HCT116 (cell line): Measurements from ENCODE around the gene RIPOR3. TPM values are rescaled to one million over a fixed set of nuclear protein-coding genes. Genes with fewer than 3 reads are reported as not detected.

Source experiments
- ATAC-seq: fragments of 200-7000 bp; cut with Tn5 transposase; 2 replicates; pipeline ENCODE4 v1.9.1; 2020; ENCODE audit warnings: mild to moderate bottlenecking, moderate library complexity
- BruUV-seq: library from RNA; stranded (reverse); fragments of 400-500 nt; replicated peaks from 2 replicates; lab custom pipeline; 2021; lab: Mats Ljungman, UMichigan
- CTCF ChIA-PET: fragments of 300-600 bp; sonication (Branson Sonifier 250); formaldehyde crosslinking; loops from one replicate; lab custom pipeline; 2021; ENCODE audit warnings: antibody characterized with exemption; lab: Charles Lee
- POLR2A ChIA-PET: fragments of 300-600, 350-600 bp; sonication (Branson Sonifier 250); formaldehyde crosslinking; loops from one replicate; lab custom pipeline; 2021; ENCODE audit warnings: antibody characterized with exemption; lab: Charles Lee
- RAD21 ChIA-PET, 2 experiments: fragments of 300-600 bp; sonication (Branson Sonifier 250); formaldehyde crosslinking; loops; one replicate each; lab custom pipeline; 2023; ENCODE audit warnings: low total read pairs in 2 of 2; ENCODE audit not compliant: uncharacterized antibody in 2 of 2, unreplicated experiment in 2 of 2, low non-redundant PET in 1 of 2; lab: Charles Lee
- DNase-seq: peaks from one replicate; pipeline ENCODE4 v3.0.0-alpha.2; 2010; ENCODE audit warnings: low read depth, low spot score
- H2AFZ ChIP-seq: fragments of 200-600 bp; shearing (Covaris generic), sonication (generic); 2 replicates; pipeline ENCODE4 v1.6.1; 2017; ENCODE audit warnings: low read depth, mixed run types, mixed read lengths, antibody characterized with exemption, low read length; ENCODE audit not compliant: poor library complexity, severe bottlenecking
- H3K27ac ChIP-seq: 2 replicates; pipeline ENCODE4 v1.5.1; 2012; ENCODE audit warnings: low read depth, low read length
- H3K27me3 ChIP-seq: fragments of 200-600 bp; sonication (generic); 2 replicates; pipeline ENCODE4 v1.6.1; 2016; ENCODE audit warnings: mixed run types, low read length, mixed read lengths; ENCODE audit not compliant: insufficient read depth
- H3K36me3 ChIP-seq, 2 experiments: fragments of 200-500 bp in 1 of 2; fragments of 200-600 bp in 1 of 2; sonication (Bioruptor generic) in 1 of 2; sonication (generic) in 1 of 2; 2 replicates each; pipeline versions ENCODE4 v1.5.1 to v1.6.1; 2014 to 2016; ENCODE audit warnings: low read length in 2 of 2, inconsistent platforms in 1 of 2, mixed read lengths in 1 of 2, mixed run types in 1 of 2; ENCODE audit not compliant: insufficient read depth in 2 of 2, control insufficient read depth in 1 of 2
- H3K4me1 ChIP-seq, 2 experiments: fragments of 200-600 bp in 1 of 2; sonication (generic) in 1 of 2; 2 replicates each; pipeline versions ENCODE4 v1.5.1 to v1.6.1; 2012 to 2017; ENCODE audit warnings: low read length in 2 of 2, inconsistent platforms in 1 of 2, mild to moderate bottlenecking in 1 of 2, mixed read lengths in 1 of 2, mixed run types in 1 of 2, moderate library complexity in 1 of 2; ENCODE audit not compliant: insufficient read depth in 2 of 2, control insufficient read depth in 1 of 2
- H3K4me2 ChIP-seq: fragments of 200-600 bp; sonication (generic); 2 replicates; pipeline ENCODE4 v1.6.1; 2017; ENCODE audit warnings: mixed run types, low read length, mixed read lengths
- H3K4me3 ChIP-seq, 2 experiments: fragments of 200-600 bp in 1 of 2; sonication (generic) in 1 of 2; replicated peaks in 1 of 2; 2 replicates each; pipeline ENCODE4 v1.5.1; 2011 to 2016; ENCODE audit warnings: low read length in 2 of 2, control low read depth in 1 of 2, low read depth in 1 of 2, mild to moderate bottlenecking in 1 of 2, mixed read lengths in 1 of 2, mixed run types in 1 of 2
- H3K79me2 ChIP-seq: fragments of 200-600 bp; sonication (generic); 2 replicates; pipeline ENCODE4 v1.6.1; 2017; ENCODE audit warnings: mild to moderate bottlenecking, mixed run types, low read length, moderate library complexity, mixed read lengths; ENCODE audit not compliant: insufficient read depth
- H3K9ac ChIP-seq: fragments of 200-600 bp; sonication (generic); 2 replicates; pipeline ENCODE4 v1.6.1; 2016; ENCODE audit warnings: low read length, mixed read lengths
- H3K9me2 ChIP-seq: fragments of 200-600 bp; sonication (generic), shearing (Covaris generic); 2 replicates; pipeline ENCODE4 v1.6.1; 2017; ENCODE audit warnings: mixed run types, mild to moderate bottlenecking, moderate library complexity; ENCODE audit not compliant: insufficient read depth
- H3K9me3 ChIP-seq, 2 experiments: fragments of 200-500 bp in 1 of 2; fragments of 200-600 bp in 1 of 2; sonication (Bioruptor generic) in 1 of 2; sonication (generic) in 1 of 2; 2 replicates each; pipeline ENCODE4 v1.6.1; 2014 to 2017; ENCODE audit warnings: low read length in 2 of 2, mixed read lengths in 2 of 2, inconsistent platforms in 1 of 2, low read depth in 1 of 2, mild to moderate bottlenecking in 1 of 2, mixed run types in 1 of 2, moderate library complexity in 1 of 2; ENCODE audit not compliant: control insufficient read depth in 1 of 2, insufficient read depth in 1 of 2
- H4K20me1 ChIP-seq: fragments of 200-600 bp; sonication (generic), shearing (Covaris generic); 2 replicates; pipeline ENCODE4 v1.6.1; 2017; ENCODE audit warnings: mixed run types, mild to moderate bottlenecking, moderate library complexity; ENCODE audit not compliant: insufficient read depth
- CBX3 ChIP-seq: IDR thresholded peaks from 2 replicates; pipeline ENCODE4 v1.6.1; 2012; ENCODE audit warnings: low read depth
- CEBPB ChIP-seq: IDR thresholded peaks from 2 replicates; pipeline ENCODE4 v1.6.1; 2012; ENCODE audit warnings: low read depth
- EZH2phosphoT487 ChIP-seq: fragments of 200-600 bp; IDR thresholded peaks from 2 replicates; pipeline ENCODE4 v1.6.1; 2018; ENCODE audit warnings: antibody characterized with exemption, borderline replicate concordance
- FOSL1 ChIP-seq: IDR thresholded peaks from 2 replicates; pipeline ENCODE4 v1.6.1; 2012; ENCODE audit warnings: low read depth
- JUND ChIP-seq: IDR thresholded peaks from 2 replicates; pipeline ENCODE4 v1.6.1; 2012
- POLR2A ChIP-seq: IDR thresholded peaks from 2 replicates; pipeline ENCODE4 v1.7.0; 2011; ENCODE audit warnings: borderline replicate concordance; ENCODE audit not compliant: insufficient read depth, insufficient read length; ENCODE audit errors: extremely low read depth
- RAD21 ChIP-seq: IDR thresholded peaks from 2 replicates; pipeline ENCODE4 v1.6.1; 2012; ENCODE audit warnings: low read depth, mild to moderate bottlenecking
- SIN3A ChIP-seq: IDR thresholded peaks from 2 replicates; pipeline ENCODE4 v1.6.1; 2012; ENCODE audit warnings: low read depth
- SP1 ChIP-seq: IDR thresholded peaks from 2 replicates; pipeline ENCODE4 v1.6.1; 2012; ENCODE audit warnings: low read depth
- SRF ChIP-seq: IDR thresholded peaks from 2 replicates; pipeline ENCODE4 v1.6.1; 2012; ENCODE audit warnings: low read depth
- TCF7L2 ChIP-seq: IDR thresholded peaks from 2 replicates; pipeline ENCODE4 v1.7.0; 2011; ENCODE audit warnings: borderline replicate concordance, inconsistent platforms; ENCODE audit not compliant: insufficient read depth, insufficient read length; ENCODE audit errors: extremely low read depth
- ZFX ChIP-seq: fragments of 450-650 bp; IDR thresholded peaks from 2 replicates; pipeline ENCODE4 v1.6.1; 2017
- ZNF274 ChIP-seq: fragments of 200-500 bp; sonication (Bioruptor generic); IDR thresholded peaks from 2 replicates; pipeline ENCODE4 v1.6.1; 2014; ENCODE audit warnings: mild to moderate bottlenecking, low read depth, low read length, inconsistent platforms
- intact Hi-C: fragments of 100-400 bp; cut with micrococcal nuclease; formaldehyde crosslinking; loops from 2 replicates; pipeline ENCODE4 v1.10.0; 2022
- total RNA-seq: library from RNA; stranded (reverse); gene quantifications from one replicate; pipeline ENCODE4 v1.2.1, GENCODE V29; 2021; ENCODE audit not compliant: unreplicated experiment
- TF ChIP-seq, protein P1 (sequence below), 3 experiments: fragments of 200-600 bp in 1 of 3; sonication (generic) in 1 of 3; IDR thresholded peaks in 2 of 3; conservative IDR thresholded peaks in 1 of 3; 2 replicates each; pipeline ENCODE4 v1.5.1; 2012 to 2017; ENCODE audit warnings: low read depth in 2 of 3, low read length in 2 of 3, antibody characterized with exemption in 1 of 3, borderline replicate concordance in 1 of 3, control low read depth in 1 of 3, mild to moderate bottlenecking in 1 of 3, mixed read lengths in 1 of 3, mixed run types in 1 of 3, moderate library complexity in 1 of 3; ENCODE audit not compliant: insufficient read depth in 1 of 3
- TF ChIP-seq, protein P2 (sequence below): IDR thresholded peaks from 2 replicates; pipeline ENCODE4 v1.6.1; 2012
- TF ChIP-seq, protein P3 (sequence below): IDR thresholded peaks from 2 replicates; pipeline ENCODE4 v1.6.1; 2011; ENCODE audit warnings: mild to moderate bottlenecking, low read length, moderate library complexity; ENCODE audit not compliant: insufficient replicate concordance; ENCODE audit errors: extremely low read depth
- TF ChIP-seq, protein P4 (sequence below): IDR thresholded peaks from 2 replicates; pipeline ENCODE4 v1.6.1; 2012

The RIPOR3 gene
- total RNA-seq, 1 experiment from 2014 or later = 0.22 TPM

DNA sequence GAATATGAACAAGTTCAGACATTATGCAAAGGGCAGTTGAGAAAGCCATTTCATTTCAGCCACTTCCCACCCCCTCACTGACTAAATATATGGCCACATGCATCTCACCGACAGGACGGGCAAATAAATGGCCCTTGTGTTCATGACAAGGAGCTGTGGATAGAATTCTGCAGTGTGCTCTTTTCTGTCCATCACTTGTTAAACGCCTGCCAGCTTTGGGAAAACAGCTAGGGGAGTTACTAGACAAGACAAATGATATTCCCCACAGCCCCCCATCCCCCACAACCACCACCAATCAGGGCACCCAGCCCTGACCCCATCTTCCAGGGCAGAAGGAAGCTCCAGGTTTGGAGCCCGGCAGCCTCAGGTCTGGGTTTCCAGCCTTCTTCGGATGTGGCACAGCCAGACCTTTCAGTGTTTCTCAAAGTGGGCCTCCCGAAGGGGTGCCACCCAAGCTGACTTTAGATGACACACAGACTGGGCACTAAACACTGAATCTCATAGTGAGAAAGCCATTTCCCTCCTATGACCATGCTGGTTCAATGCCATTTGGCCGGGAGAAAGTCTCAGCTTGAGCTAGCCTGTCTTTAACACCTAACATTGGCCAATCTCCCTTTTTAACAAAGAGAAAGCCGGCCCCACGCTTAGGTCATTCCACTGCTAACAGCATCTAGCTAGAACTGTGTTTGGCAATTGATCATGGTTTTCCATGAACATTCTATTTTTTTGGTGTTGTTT, 4.0 kb upstream of the RIPOR3 start:
- POLR2A ChIA-PET = no interaction called here
- H4K20me1 ChIP-seq = no peaks in the 10 kb centered on the region

More for the DNA sequence above, 4.0 kb upstream of the RIPOR3 start:
- Histone ChIP-seq H3K27me3 (no peaks in the 10 kb centered on the region), H3K9me2 (no peaks in the 10 kb centered on the region), H3K36me3 (no peaks in the 10 kb centered on the region), H3K9me3 (no peaks in the 10 kb centered on the region), H3K79me2 (no peaks in the 10 kb centered on the region), H3K9ac (no peak overlapping the region), H3K27ac (no peak overlapping the region), H3K4me3 (no peak overlapping the region), H2AFZ (no peak overlapping the region), H3K4me1 (peaks cover 1 to 5% of the 10 kb centered on the region in 2 experiments; a peak in 3 of 4 replicates), H3K4me2 (no peak overlapping the region)
- CTCF ChIA-PET = interaction anchor here (0.7 to 1.1 kb wide), 2 partner anchors 18 to 98 kb away, joined by 3 read pairs; no protein-coding TSS in a partner anchor
- no TSS peak for BruUV-seq
- DNase-seq (no peak), ATAC-seq (no peak)
- intact Hi-C loops = no loop called here
- RAD21 ChIA-PET = interaction anchor here in 1 of 2 experiments (0.6 kb wide), 1 partner anchor 8 kb away, joined by 3 read pairs; no protein-coding TSS in a partner anchor
- TF ChIP-seq POLR2A (no peak), JUND (no peak), CBX3 (no peak), SP1 (no peak), SRF (no peak), RAD21 (no peak), TCF7L2 (no peak), FOSL1 (no peak), CEBPB (no peak), SIN3A (no peak), ZFX (no peak), EZH2phosphoT487 (no peak), ZNF274 (no peak)
- TF ChIP-seq, protein P1, sequence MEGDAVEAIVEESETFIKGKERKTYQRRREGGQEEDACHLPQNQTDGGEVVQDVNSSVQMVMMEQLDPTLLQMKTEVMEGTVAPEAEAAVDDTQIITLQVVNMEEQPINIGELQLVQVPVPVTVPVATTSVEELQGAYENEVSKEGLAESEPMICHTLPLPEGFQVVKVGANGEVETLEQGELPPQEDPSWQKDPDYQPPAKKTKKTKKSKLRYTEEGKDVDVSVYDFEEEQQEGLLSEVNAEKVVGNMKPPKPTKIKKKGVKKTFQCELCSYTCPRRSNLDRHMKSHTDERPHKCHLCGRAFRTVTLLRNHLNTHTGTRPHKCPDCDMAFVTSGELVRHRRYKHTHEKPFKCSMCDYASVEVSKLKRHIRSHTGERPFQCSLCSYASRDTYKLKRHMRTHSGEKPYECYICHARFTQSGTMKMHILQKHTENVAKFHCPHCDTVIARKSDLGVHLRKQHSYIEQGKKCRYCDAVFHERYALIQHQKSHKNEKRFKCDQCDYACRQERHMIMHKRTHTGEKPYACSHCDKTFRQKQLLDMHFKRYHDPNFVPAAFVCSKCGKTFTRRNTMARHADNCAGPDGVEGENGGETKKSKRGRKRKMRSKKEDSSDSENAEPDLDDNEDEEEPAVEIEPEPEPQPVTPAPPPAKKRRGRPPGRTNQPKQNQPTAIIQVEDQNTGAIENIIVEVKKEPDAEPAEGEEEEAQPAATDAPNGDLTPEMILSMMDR (IDR thresholded peaks at IDR 0.05 in 2 of 3, conservative IDR thresholded peaks at IDR 0.05 in 1 of 3; ENCODE audit: borderline replicate concordance in 1 of 3, insufficient read depth in 1 of 3, low read depth in 2 of 3, low read length in 2 of 3) = no peak
- TF ChIP-seq, protein P2, sequence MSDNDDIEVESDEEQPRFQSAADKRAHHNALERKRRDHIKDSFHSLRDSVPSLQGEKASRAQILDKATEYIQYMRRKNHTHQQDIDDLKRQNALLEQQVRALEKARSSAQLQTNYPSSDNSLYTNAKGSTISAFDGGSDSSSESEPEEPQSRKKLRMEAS = no peak
- TF ChIP-seq, protein P3, sequence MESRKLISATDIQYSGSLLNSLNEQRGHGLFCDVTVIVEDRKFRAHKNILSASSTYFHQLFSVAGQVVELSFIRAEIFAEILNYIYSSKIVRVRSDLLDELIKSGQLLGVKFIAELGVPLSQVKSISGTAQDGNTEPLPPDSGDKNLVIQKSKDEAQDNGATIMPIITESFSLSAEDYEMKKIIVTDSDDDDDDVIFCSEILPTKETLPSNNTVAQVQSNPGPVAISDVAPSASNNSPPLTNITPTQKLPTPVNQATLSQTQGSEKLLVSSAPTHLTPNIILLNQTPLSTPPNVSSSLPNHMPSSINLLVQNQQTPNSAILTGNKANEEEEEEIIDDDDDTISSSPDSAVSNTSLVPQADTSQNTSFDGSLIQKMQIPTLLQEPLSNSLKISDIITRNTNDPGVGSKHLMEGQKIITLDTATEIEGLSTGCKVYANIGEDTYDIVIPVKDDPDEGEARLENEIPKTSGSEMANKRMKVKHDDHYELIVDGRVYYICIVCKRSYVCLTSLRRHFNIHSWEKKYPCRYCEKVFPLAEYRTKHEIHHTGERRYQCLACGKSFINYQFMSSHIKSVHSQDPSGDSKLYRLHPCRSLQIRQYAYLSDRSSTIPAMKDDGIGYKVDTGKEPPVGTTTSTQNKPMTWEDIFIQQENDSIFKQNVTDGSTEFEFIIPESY = no peak
- TF ChIP-seq, protein P4, sequence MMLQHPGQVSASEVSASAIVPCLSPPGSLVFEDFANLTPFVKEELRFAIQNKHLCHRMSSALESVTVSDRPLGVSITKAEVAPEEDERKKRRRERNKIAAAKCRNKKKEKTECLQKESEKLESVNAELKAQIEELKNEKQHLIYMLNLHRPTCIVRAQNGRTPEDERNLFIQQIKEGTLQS = no peak
